ENCODE data around the gene UBXN10.
"Not testable (repeated sequence)": the region's sequence is repeated elsewhere in the genome, so short reads cannot be mapped to it uniquely, and the experiment has no call there.

Gene UBXN10

GRCh38 chr1:20210736-20211460, 25.0 kb downstream of the UBXN10 start:
- no peak overlapping the region for H3K4me3 ChIP-seq (ENCODE audit: control insufficient read depth, low read depth, low read length)
- TF ChIP-seq CTCF (IDR thresholded peaks at IDR 0.05; ENCODE audit: control insufficient read depth, insufficient read depth, low read depth, low read length, missing control alignments): no peak
- no peak for DNase-seq (ENCODE audit: low read depth)

- TF ChIP-seq CTCF (IDR thresholded peaks at IDR 0.05; ENCODE audit: control insufficient read depth, insufficient read depth, low read depth, low read length, missing control alignments): no peak
- no peak for DNase-seq (ENCODE audit: low read depth)
Observed at GRCh38 chr1:20211511-20211931, 25.6 kb downstream of the UBXN10 start.

GRCh38 chr1:20212085-20212684, 26.3 kb downstream of the UBXN10 start:
- H3K4me3 ChIP-seq (ENCODE audit: control insufficient read depth, low read depth, low read length): no peak overlapping the region
- DNase-seq (ENCODE audit: low read depth): no peak
- TF ChIP-seq CTCF (IDR thresholded peaks at IDR 0.05; ENCODE audit: control insufficient read depth, insufficient read depth, low read depth, low read length, missing control alignments): no peak

More at GRCh38 chr1:20211511-20211931, 25.6 kb downstream of the UBXN10 start:
- no peak overlapping the region for H3K4me3 ChIP-seq (ENCODE audit: control insufficient read depth, low read depth, low read length)

GRCh38 chr1:20212685-20213331, 26.9 kb downstream of the UBXN10 start:
- peak; percentile 82 for TF ChIP-seq CTCF (IDR thresholded peaks at IDR 0.05; ENCODE audit: control insufficient read depth, insufficient read depth, low read depth, low read length, missing control alignments)
- H3K4me3 ChIP-seq (ENCODE audit: control insufficient read depth, low read depth, low read length): no peak overlapping the region
- no peak for DNase-seq (ENCODE audit: low read depth)

GRCh38 chr1:20215716-20216115, 29.8 kb downstream of the UBXN10 start:
- H3K4me3 ChIP-seq (ENCODE audit: control insufficient read depth, low read depth, low read length): no peak overlapping the region
- no peak for DNase-seq (ENCODE audit: low read depth)
- TF ChIP-seq CTCF (IDR thresholded peaks at IDR 0.05; ENCODE audit: control insufficient read depth, insufficient read depth, low read depth, low read length, missing control alignments): no peak

- H3K4me3 ChIP-seq (ENCODE audit: control insufficient read depth, low read depth, low read length): no peak overlapping the region
- no peak for DNase-seq (ENCODE audit: low read depth)
- TF ChIP-seq CTCF (IDR thresholded peaks at IDR 0.05; ENCODE audit: control insufficient read depth, insufficient read depth, low read depth, low read length, missing control alignments): no peak
Observed at GRCh38 chr1:20216574-20216973, 30.7 kb downstream of the UBXN10 start.

GRCh38 chr1:20219053-20219452, 33.2 kb downstream of the UBXN10 start:
- not testable (repeated sequence) for DNase-seq (ENCODE audit: low read depth); H3K4me3 ChIP-seq (ENCODE audit: control insufficient read depth, low read depth, low read length)
